Measurements from ENCODE around the gene SLC35A5.
"Not testable (repeated sequence)": the region's sequence is repeated elsewhere in the genome, so short reads cannot be mapped to it uniquely, and the experiment has no call there.

SLC35A5 gene, protein sequence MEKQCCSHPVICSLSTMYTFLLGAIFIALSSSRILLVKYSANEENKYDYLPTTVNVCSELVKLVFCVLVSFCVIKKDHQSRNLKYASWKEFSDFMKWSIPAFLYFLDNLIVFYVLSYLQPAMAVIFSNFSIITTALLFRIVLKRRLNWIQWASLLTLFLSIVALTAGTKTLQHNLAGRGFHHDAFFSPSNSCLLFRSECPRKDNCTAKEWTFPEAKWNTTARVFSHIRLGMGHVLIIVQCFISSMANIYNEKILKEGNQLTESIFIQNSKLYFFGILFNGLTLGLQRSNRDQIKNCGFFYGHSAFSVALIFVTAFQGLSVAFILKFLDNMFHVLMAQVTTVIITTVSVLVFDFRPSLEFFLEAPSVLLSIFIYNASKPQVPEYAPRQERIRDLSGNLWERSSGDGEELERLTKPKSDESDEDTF

DNA sequence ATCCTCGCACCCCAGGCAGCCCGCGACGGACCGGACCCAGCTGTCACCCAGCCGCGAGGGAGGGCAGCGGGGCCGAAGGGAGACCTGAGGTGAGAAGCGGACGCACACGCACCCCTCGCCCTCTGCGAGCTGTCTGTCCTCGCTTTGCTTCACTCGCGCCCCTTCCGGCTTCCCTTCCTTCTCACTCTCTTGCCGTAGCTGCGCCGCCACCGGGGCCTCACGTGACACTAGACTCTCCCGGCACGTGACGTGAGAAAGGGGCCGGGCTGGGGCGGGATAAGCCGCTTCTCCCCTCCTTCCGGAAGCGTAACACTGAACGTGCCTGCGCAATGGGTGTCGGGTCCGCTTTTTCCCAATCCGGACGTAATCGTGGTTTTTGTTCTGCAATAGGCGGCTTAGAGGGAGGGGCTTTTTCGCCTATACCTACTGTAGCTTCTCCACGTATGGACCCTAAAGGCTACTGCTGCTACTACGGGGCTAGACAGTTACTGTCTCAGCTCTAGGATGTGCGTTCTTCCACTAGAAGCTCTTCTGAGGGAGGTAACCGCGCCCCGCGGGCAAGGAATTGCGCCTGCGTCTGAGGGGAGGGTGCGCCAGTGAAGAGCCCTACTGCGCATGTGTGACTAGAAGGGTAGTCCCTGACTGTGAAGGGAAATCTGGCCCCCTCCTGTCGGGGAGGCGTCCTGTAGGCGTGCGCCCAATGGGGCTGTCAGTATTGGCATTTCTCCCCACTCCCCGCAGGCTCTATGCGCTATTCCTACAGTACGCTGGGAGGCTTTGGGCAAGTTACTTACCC lies at the start of gene SLC35A5, which contains the start of gene ATG3:
Gene SLC35A5, plus strand, starts transcription at position 312 of the 796 bp plus-strand sequence. CDS start 1,359 bp downstream, outside the sequence.
Gene ATG3, minus strand, starts transcription at position 229 of the 796 bp plus-strand sequence. CDS start 434 bp downstream, outside the sequence.
- peak within 1 kb of the TSS; percentile 91 for H3K4me3 ChIP-seq (ENCODE audit: low read depth, low read length)

DNA sequence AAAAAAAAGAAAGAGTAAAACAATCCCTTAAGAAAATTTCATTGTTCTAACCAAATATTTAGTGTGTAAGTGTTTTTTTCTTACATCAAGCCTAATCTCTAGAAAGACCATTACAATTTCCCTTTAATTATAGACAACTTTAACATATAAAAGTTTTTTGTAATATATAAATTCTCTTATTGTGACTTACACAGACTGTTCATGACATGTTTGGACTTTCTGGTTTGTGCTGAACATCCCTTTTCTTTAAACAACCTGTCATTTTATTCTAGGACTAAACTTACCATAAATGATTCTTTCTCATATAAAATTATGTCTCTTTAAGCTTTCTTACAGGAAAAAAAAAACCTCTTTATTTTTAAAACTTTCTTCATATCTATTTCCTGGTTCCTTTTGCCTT lies 49.5 kb upstream of the SLC35A5 start:
- H3K4me3 ChIP-seq (ENCODE audit: low read depth, low read length) = no peak overlapping the region

DNA sequence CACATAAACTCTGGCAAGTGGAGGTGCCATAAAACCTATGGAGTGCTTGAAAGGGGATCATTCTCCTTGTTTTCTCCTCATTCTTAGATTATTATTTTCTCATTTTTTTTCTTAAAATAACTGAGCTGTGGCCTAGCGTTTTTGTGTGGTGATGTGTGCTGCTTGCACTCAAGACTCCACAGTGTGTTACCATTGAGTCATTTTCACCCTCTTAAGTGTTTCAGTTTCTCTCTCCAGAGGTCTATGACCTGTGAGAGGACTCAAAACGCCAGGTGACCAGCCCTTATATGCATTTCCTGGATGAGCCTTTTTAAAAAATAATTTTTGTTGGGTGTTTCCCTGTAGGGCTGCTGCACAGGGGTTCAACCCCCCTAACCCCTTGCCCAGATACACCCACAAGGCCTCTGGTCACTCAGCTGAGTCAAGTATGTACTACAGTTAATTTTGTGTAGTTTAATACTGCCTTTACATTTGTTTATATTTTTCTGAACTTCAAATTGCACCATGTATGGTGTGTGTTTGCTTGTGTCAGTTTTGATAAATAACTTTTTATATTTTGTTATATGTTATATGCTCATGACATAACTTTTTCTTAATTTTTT lies 47.2 kb upstream of the SLC35A5 start:
- no peak overlapping the region for H3K4me3 ChIP-seq (ENCODE audit: low read depth, low read length)

DNA sequence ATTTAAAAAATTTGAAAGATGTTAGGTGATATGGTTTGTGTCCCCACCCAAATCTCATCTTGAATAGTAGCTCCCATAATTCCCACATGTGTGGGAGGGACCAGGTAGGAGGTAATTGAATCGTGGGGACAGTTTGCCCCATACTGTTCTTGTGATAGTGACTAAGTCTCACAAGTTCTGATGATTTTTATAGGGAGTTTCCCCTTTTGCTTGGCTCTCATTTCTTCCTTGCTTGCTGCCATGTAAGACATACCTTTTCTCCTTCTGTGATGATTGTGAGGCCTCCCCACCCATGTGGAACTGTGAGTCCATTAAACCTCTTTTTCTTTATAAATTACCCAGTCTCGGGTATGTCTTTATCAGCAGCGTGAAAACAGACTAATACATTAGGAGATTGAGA lies 42.9 kb upstream of the SLC35A5 start:
- H3K4me3 ChIP-seq (ENCODE audit: low read depth, low read length) = not testable (repeated sequence)

DNA sequence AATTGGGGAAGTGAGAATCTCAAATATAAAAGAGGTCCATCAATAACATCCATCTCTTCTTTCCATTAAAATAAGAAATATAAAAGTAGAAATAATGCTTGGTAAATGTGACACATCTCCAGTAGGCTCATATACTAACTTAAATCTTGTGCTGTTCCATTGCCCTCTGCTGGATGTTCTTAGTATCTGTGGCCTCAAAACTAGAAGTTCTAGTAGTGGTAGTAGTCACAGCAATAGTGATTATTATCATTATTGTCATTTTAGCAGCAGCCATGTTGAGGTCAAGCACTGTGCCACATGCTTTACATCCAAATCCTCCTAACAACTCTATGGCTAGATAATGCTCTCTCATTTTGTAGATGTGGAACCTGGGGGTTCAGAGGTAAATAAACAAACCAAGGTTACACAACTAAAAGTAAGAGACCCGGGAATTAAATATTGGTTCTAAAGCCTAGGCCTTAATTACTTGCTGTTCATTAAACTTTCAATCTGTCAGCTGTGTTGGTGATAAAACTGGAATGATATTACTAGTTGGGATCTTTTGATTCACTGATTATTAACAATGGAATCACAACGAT lies 42.3 kb upstream of the SLC35A5 start:
- H3K4me3 ChIP-seq (ENCODE audit: low read depth, low read length) = no peak overlapping the region

DNA sequence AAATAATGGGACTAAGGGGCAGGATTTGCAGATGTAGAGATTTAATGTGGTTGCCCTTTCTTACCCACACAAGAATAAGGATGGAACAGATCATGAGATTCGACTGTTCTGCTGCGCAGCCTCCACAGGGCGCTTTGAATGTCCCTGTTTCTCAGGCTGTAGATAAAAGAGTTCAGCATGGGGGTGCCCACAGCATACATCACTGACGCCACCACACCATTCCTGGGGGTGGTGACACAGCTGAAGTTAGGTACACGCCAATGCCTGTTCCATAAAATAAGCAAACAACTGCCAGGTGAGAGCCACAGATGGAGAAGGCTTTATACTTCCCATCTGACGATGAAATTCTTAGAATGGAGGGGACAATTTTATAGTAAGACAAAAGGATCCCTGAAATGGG lies 37.7 kb upstream of the SLC35A5 start:
- H3K4me3 ChIP-seq (ENCODE audit: low read depth, low read length) = not testable (repeated sequence)

DNA sequence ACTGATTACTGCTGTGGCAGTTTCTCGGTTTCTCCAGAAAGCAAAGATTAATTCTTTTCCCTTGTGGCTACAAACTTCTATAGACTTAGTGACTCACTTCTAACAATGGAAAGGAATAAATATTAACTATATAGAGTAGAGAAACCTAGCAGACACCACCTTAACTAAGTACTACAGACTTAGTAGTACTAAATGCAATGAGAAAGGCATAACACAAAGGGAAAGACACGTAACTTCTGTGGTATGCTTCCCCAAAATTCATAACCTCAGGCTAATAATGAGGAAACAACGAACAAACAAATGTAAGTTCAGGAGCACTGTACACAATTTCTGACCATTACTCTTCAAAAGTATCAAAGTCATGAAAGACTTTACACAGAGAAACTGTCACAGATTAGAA lies 31.3 kb upstream of the SLC35A5 start:
- H3K4me3 ChIP-seq (ENCODE audit: low read depth, low read length) = no peak overlapping the region

DNA sequence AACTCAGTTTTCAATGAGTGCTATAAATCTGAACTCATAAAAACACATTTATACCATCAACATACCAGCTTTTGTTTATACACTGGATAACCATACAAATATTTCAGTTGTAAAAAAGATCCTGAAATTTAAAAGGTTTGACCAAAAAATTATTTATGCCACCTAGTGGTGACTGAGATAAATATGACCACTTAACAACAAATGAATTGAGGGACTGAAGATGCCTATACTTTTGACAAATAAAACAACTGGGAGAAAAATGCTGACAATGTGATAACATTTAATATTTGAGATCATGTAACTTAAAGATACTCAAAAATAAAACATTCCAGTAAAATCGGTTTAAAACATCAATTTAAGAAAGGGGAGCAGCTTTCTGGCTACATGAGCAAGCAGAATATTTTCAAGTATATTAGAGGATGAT lies 30.5 kb upstream of the SLC35A5 start:
- no peak overlapping the region for H3K4me3 ChIP-seq (ENCODE audit: low read depth, low read length)

DNA sequence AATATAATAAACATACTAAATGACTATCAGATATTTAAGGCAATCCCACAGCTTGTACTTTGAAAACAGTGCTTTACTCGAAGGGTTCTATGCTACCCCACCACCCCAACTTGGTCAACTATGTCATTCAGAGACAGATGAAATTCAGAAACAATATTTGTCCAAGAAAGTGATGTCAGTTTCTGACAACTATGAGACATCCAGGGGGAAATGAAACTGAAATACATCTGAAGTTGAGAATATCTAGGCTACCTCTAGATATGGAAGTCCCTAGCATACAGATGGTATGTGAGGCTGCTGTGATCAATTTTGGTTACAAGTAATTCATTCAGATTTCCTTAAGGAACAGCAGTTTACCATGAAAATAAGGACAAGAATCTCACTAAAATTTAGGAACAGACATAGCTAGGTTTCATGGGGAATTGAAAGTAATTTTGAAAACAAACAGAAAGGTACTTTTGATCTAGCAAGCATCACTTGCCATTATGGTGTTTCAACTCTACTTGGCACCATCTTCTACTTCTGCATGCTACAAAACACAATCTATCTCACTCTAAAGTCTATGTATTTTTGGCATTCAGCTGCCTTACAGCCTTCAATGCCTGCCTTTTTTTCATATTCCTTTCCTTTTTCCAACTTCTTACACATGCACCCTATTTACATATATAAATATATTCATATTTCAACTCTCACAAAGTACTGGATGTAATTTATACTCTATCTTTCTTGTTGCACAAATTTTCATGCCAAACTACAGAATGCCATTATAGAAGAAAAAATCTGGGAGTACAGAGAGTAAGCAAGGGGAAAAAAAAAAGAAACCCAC lies 21.8 kb upstream of the SLC35A5 start:
- H3K4me3 ChIP-seq (ENCODE audit: low read depth, low read length) = no peak overlapping the region

DNA sequence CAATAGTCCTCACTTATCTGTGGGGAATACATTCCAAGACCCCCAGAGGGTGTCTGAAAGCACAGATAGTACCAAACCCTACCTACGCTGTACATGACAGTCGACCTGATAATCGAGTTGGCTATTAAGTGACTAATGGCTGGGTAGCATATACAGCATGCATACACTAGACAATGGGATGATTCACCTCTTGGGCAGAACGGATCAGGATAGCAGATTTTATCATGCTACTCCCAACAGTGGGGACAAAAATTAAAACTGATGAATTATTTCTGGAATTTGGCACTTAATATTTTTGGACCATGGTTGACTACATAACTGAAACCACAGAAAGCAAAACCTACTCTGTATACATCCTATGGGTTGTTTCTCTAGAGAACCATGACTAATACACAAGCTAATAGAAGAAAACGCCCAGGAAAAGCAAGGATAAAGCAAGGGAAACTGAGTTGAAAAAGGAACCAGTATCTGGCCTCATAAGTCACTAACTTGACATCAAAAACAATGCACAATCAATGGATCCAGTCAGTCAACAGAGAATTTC lies 15.6 kb upstream of the SLC35A5 start:
- H3K4me3 ChIP-seq (ENCODE audit: low read depth, low read length) = no peak overlapping the region

DNA sequence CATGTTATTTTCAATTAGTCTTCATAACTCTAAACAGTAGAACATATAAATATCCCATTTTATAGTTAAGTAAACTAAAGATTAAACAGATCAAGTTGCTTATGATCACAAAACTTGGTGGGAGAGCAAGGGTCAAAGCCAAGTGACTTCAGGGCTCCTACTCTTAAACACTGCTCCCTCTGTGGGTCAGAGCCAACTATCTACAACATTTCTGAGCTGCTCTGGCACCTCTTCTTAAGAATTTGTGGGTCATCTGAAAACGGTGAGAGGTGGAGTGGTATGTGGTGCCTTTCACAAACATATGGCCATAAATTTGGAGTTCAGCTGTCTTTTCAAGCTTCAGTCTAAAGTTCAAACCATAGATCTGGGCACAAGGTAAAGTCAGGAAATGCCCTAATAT lies 11.0 kb upstream of the SLC35A5 start:
- H3K4me3 ChIP-seq (ENCODE audit: low read depth, low read length) = no peak overlapping the region

DNA sequence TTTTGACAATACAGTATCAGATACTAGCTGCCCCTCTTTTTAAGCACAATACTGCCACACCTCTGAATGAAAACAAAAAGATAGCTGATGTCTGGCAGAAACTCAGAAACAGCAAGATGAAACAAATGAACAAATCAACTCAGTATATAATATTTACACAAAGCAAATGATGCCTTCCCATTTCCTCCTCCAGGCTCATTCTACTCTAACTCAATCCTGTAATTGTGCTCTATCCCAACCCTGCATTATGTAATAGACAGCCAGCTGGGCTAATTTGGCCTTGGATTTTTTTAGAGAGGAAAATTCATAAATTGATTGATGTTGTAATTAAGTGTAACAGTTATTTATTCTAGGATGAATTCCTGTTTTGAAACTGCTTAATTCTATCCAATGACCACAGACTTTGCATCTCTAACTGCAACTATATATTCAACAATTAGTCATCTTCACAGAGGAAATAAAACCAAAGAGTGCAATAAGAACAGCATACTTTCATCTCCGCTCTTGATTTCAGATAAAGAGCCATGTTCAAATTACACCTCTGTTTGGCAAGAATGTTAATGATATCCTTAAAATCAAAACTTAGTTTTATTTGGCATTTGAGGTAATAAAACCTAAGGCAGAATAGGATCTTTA lies 6.2 kb upstream of the SLC35A5 start:
- no peak overlapping the region for H3K4me3 ChIP-seq (ENCODE audit: low read depth, low read length)

DNA sequence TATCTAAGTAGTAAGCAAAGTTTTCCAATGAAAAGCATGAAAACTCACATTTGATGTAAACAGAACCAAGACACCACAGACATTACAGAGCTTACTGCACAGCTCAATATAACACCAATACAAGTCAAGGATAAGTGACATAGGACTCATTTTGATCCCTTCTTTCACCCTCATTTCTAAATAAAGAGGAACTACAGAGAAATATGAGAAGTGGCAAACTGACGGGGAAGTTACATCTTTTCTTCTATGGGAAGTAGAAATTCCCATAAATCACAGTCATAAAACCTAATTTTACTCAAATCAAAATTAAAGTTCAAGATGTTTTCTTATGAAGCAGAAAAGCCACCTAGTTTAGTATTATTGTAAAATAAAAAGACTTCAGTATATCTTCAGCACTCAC lies 3.9 kb upstream of the SLC35A5 start:
- no peak overlapping the region for H3K4me3 ChIP-seq (ENCODE audit: low read depth, low read length)

DNA sequence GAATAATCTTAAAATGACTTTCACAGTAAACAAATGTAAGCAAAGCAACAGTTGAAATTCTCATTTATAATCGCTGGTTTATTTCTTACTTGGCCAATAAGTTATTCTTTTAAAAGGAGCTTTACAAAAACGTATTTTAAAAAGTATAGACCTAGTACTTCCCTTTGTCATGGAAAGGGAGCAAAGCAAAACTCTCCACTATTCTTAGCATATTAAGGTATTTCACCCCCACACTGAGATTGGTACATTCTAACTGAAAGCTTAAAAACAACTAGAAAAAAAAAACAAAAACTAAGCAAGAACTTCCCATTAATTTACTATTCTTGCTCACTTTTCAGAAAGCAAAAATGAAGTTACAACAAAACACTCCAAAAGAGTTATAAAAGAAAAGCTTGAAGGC lies 1.5 kb upstream of the SLC35A5 start:
- peak overlapping the region; percentile 91 for H3K4me3 ChIP-seq (ENCODE audit: low read depth, low read length)

DNA sequence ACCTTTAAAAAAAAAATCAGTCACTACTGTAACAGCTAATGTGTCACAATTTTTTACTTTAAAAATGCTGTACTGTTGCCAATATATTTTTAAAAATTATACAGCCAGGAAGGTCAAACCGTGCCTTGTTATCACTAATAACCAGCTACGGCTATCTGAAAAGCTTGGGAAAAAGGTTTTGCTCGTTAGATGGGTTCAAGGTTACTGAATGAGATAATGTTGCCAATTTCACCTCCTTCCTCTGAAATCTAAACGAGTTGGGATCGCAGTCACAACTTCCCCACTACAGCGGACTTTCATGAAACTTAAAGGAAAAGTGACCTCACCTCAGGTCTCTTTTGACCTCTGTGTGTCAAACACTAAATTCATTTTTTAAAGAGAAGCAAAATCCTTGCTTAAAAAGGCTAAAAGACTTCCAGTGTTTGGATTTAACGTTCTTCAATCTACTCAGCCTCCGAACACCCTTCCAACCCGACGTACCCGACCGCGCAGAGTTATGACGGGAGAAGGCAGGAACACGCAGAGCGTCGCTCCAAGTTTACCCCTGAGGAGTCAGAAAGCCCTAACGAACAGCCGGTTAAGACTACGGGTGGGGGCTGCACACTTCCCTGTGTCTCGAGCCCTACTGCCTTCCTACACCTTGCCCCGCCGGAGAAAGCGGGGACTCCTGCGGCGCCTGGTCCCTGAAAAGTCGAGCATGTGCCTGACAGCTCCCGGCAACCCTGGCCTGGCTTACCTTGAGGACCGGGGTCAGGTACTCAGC lies 943 bp upstream of the SLC35A5 start:
- H3K4me3 ChIP-seq (ENCODE audit: low read depth, low read length) = peak overlapping the region; percentile 91

DNA sequence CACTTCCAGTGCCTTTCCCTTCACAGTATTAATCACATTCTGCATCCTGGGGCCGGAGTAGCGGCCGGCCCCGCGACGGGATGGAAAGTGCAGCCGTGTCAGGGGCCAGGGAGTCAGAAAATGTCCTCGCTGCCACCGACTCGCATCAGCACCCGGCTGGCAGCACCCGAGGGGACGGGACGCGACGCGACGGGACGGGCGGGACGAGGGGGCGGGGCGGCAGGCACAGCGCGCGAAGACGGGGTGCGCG lies 436 bp upstream of the SLC35A5 start:
- H3K4me3 ChIP-seq (ENCODE audit: low read depth, low read length) = peak overlapping the region; percentile 91

DNA sequence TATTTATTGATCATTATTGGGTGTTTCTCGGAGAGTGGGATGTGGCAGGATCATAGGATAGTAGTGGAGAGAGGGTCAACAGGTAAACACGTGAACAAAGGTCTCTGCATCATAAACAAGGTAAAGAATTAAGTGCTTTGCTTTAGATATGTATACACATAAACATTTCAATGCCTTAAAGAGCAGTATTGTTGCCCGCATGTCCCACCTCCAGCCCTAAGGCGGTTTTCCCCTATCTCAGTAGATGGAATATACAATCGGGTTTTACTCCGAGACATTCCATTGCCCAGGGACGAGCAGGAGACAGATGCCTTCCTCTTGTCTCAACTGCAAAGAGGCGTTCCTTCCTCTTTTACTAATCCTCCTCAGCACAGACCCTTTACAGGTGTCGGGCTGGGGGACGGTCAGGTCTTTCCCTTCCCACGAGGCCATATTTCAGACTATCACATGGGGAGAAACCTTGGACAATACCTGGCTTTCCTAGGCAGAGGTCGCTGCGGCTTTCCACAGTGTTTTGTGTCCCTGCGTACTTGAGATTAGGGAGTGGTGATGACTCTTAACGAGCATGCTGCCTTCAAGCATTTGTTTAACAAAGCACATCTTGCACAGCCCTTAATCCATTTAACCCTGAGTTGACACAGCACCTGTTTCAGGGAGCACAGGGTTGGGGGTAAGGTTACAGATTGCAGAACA lies 2.5 kb downstream of the SLC35A5 start:
- H3K4me3 ChIP-seq (ENCODE audit: low read depth, low read length) = not testable (repeated sequence)

DNA sequence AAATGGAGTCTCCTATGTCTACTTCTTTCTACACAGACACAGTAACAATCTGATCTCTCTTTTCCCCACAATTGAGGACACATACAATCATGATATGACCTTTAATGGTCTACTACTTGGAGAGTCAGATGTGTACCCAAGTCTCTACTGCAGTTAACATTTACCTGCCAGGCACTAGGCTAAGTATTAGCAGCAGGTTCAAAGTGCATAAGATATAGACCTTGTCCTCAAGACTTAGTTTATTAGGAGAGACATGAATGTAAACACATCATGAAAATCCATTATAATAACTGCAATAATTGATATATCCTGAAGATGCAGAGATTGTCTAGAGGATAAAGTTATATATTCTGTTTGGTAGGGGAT lies 3.1 kb downstream of the SLC35A5 start:
- no peak overlapping the region for H3K4me3 ChIP-seq (ENCODE audit: low read depth, low read length)

DNA sequence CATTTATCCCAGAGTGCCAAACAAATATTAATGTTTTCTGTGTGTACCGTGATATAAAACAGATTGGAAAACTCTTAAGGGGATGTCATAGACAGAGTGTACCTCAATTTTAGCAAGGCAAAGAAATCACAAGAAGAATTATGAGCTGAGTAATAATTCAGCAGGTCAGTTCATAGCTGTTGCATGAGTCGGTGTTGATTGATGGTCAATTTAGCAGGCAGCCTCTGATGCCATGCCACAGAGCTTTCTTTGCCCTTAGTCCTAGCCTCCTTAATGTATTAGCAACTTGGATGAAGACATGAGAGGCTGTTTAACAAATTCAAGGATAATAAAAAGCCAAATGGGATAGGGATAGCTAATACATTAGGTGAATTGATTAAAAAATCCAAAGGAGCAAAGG lies 6.8 kb downstream of the SLC35A5 start:
- no peak overlapping the region for H3K4me3 ChIP-seq (ENCODE audit: low read depth, low read length)

All from iPS-11a (cell line).